Activated naive CD4-positive, alpha-beta T cell treated with anti-CD3 and anti-CD28 coated beads, Interleukin-2, amount 50 U/mL, for 16 hours (primary cell): ENCODE measurements around the gene CFAP61.

Experiments
- DNase-seq: peaks from one replicate; pipeline ENCODE4 v3.0.0-alpha.2; 2020

CFAP61 gene

DNA sequence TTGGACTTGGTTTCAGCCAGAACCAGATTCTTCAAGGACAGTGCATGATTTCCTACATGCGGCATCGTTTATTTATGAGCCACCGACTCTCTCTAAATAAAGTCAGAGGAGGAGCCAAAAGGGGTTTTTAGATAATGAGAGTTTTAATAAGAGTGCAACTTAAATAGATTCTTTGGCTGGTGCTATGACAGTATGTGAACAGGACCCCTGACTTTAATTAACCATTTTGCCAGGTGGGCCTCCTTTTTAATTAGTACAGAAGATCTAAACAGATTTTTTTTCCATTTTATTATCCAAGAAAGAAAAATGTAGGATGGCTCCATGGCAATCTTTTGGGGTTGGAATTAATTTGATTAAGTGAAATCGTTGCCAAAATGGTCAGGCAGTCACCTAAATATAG, 240.8 kb downstream of the CFAP61 start:
- DNase-seq: no peak

DNA sequence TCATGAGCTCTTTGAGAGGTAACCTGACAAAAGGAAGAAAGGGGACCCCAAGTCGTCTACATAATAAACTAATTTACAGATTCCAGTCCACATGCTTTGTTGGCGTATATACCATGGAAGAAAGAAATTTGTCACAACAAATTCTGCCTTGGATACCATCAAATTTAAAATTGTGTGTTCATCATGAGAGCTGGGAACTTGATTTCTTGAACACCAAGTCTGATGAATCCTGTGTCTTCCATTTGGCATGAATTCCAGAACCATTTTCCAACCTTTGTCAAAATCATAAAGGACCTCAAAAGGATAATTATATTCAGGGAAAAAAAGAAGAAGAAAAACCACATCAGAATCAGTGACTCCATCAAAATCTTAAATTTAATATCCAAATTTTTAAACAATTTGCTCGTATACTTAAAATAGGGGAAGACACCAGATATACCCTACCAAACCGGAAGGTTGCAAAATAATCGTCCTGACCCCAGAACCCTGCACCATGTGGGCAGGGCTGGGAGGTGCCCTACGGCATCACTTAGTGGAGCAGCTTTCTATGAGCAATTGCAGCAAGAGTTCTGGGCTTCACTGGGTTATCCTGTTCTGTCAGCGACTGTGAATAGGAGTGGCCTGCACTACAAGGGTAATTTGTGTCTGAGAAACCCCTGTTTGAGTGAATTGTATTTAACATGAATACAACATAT, 241.5 kb downstream of the CFAP61 start:
- no peak for DNase-seq

DNA sequence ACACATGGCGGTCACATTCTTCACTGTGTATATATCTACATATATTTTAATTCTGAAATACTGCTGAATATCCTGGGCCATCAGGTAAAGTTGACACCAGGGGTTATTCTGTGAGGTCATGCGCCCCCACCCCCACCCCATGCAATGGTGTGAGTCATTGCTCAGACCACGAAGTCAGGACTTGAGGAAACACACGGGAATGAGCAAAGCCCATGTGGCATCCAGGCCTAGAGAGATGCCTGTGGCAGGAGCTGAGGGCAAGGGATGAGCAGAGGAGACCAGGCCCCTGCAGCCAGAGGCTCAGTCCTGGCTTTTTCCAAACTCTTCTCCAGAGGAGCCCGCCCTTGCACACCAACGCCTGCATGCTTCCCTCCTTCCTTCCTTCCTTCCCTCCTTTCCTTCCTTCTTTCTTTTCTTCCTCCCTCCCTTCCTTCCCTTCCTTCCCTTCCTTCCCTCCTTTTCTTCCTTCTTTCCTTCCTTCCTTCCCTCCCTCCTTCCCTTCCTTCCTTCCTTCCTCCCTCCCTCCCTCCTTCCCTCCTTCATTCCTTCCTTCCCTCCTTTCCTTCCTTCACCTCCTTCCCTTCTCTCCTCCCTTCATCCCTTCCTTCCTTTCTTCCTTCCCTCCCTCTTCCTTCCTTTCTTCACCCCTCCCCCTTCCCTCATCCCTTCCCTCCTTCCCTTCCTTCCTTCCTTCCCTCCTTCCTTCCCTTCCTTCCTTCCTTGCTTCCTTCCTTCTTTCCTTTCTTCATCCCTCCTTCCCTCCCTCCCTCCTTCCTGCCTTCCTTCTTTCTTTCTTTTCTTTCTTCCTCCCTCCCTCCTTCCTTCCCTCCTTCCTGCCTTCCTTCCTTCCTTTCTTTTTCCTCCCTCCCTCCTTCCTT, 243.5 kb downstream of the CFAP61 start:
- no peak for DNase-seq

GRCh38 chr20:20297181-20297580, 244.8 kb downstream of the CFAP61 start:
- no peak for DNase-seq

- no peak for DNase-seq
Measured at GRCh38 chr20:20297752-20298151, 245.4 kb downstream of the CFAP61 start.

GRCh38 chr20:20299904-20300303, 247.6 kb downstream of the CFAP61 start:
- no peak for DNase-seq

DNA sequence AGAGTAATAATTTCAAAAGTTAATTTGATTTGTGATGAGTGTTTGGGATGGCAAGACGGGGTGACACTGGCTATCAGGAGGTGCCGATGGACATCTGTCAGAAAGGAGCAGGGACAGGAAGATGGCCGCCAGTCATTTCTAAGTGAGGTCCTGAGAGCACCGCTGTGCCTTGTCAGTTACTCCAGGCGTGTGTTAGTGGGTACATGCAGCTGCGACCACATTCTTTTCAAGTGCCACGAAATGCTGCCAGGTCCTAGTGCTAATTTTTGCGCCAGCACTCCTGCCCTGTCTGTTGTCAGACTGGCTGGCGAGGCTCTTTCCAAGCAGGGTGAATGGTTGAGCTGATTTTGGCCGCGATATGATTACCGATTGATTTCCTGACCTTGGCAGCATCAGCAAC, 251.0 kb downstream of the CFAP61 start:
- DNase-seq: no peak

GRCh38 chr20:20303742-20304141, 251.4 kb downstream of the CFAP61 start:
- no peak for DNase-seq

- no peak for DNase-seq
Measured at GRCh38 chr20:20304942-20305341, 252.6 kb downstream of the CFAP61 start.

DNA sequence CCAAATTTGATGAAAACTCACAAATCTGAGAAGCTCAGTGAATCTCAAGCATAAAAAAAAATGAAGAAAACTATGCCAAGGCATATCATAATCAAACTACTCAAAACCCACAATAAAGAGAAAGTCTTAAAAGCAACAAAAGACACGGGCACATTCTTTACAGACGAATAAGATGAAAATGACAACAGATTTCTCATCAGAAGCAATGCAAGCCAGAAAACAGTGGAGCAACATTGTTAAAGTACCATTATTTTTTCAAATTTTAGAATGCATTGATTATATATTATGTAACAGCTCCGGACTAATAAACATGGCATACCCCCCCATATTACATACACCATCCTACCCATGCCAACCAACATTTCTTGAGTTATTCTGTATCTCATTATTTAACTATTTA, 260.2 kb downstream of the CFAP61 start:
- no peak for DNase-seq

- DNase-seq: no peak
Measured at GRCh38 chr20:20317195-20317594, 264.9 kb downstream of the CFAP61 start.

DNA sequence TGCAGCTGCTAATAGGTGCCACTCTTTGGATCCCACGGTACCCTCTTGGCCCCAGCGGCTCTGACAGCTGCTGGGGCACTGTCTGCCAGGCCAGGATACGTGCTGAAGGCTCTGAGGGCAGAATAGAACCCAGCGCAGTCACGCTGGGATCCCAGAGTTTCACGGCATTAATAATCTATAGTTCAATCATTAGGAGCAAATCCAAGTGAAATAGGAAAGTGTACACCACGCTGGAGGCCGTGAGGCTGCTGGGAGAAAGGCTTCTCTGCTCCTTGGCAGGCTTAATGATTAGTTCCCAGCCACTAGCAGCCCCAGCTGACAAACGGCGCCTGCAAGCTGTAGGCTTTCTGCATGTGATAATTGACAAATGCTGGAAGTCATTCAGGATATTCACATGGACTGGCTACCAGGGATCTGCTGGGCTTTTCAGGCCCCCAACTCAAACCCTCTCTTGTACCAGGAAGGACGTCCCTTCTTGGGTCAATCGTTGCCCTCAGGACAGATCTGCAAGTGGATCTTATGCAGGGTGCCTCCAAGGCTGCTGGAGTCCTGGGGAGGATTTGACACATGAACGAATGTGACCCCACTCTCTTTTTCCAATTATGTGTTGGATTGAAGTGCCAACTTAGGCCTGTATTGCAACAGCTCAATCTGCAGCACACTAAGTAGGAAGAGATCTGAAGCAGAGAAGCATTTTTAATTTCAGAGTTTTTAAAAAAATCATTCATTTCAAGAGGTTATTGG, 265.5 kb downstream of the CFAP61 start:
- DNase-seq: no peak

GRCh38 chr20:20318365-20319161, 266.2 kb downstream of the CFAP61 start:
- no peak for DNase-seq

GRCh38 chr20:20321134-20321533, 268.8 kb downstream of the CFAP61 start:
- no peak for DNase-seq

GRCh38 chr20:20321917-20322316, 269.6 kb downstream of the CFAP61 start:
- DNase-seq: no peak

GRCh38 chr20:20322912-20323311, 270.6 kb downstream of the CFAP61 start:
- no peak for DNase-seq

DNA sequence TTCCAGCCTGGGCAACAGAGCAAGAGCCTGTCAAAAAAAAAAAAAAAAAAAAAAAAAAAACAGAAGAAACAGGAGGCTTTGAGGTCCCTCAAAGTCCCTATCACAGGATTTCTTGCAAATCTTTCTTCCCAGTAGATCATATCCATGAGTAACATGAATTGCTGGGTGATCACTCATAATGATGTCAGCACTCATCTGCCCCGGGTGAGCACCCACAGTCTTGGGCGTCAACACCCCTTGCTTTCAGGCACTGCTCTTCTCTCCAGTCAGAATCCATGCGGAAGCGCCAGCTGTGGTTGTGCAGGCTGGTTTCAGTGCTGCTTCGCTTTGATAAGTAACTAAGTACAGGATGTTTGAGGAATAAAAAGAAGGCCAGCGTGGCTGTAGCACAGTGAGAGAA, 275.4 kb downstream of the CFAP61 start:
- no peak for DNase-seq

DNA sequence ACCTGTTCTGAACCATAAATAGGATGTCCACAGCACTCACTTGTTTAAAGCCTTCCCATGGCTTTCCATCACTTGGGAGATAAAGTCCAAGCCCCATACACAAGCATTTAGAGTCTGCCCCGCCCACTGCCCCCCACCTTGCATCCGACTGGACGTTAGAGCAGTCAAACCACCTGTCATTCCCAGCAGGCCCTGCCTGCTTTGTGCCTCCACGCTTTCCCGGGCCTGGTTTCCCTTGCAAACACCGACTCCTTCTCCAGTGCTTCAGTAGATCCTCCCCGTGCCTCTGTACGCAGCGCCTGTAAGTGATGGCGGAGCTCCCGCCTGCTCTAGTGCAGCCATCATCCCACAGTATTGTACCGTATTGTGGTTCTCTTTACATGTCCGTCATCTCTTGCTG, 277.2 kb downstream of the CFAP61 start:
- no peak for DNase-seq

DNA sequence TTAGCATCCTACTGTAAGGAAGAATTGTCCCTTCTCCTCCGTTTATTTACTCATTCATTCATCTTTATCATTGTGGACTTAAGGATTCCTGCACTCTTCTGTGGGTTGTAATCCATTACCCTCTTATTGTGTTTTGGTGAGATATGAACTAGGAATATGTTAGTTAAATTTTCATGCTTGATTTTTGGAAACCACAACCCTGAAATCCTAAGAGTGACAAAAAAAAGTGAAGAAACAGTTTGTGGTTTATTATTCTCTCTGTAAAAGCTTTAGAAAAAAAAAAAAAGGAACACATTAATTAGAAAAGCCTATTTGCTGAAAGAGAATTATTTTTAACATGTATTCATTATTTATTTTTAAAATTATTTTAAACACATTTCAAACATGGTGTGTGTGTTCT, 278.8 kb downstream of the CFAP61 start:
- DNase-seq: no peak

DNA sequence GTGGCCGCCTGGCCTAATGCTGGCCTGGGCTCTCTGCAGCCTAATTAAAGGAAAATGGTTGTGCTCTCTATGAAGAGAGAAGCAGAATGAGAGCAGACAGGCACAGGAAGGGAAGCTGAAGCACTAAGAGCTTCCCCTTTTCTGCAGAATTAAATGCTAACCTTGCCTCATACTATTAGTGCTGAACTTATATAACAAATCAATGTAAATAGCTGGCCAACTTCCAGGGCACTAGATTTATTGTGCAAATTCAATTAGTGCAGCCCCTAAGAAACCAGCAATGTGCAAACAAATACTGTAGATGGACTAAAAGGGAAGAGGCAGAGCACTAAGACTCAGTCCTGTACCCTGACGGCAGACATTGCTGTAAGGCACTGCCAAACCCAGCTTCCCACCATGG, 279.5 kb downstream of the CFAP61 start:
- no peak for DNase-seq

- no peak for DNase-seq
Measured at GRCh38 chr20:20333866-20334265, 281.5 kb downstream of the CFAP61 start.

DNA sequence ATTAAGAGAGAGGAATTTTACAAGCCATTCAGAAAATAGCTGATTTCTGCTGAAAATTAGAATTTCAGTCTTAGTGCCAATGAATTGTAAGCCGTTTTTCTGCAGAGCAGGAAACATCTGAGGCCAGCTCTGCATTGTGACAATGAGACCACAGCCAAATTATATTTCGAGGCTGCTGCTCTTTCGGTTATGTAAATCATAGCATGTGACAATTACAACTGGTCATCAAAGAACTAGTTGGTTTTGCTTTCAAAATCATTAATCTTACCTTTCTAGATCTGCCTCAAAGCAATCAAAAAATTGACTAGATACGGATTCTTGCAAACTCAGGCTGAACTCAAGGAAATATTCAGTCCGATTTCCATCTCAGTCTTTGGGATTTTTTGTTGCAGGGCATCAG, 282.2 kb downstream of the CFAP61 start:
- no peak for DNase-seq
